Measurements from ENCODE around the gene MMP13. TPM values are rescaled to one million over a fixed set of nuclear protein-coding genes. Genes with fewer than 3 reads are reported as not detected.
"Not testable (repeated sequence)": the region's sequence is repeated elsewhere in the genome, so short reads cannot be mapped to it uniquely, and the experiment has no call there.

MMP13 gene
- total RNA-seq, 4 donors from 2014 or later: not detected

DNA sequence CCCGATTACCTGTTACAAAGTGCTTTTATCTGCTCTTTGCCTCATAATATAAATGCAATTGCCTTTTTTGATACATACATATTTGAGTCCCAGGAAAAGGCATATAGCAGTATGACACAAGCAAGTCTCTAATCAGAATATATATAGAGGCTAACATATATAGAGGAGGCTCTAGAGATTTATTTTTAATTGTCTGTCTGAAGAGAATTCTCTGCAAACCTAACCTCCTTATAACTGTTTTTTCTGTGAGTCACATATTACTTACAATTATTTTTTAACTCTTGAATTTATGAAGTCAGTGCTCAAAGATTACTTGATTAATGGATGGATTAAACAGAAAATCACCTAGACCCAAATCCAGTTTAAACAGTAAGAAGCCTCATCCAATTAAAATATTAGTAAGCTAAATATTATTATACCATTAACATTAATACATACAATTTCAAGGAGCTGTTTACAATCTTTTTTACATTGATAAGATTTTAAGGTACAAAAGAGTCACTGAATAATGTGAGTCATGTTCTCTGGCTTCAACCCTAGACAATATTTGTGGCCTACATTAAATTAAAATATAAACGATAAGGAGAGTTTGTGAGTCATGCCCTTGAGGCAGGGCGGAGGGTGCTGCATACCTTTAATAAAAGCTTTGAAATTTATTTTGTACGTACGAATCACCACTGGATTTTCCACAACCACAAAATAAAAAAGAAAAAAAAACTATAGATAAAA, 19.2 kb upstream of the MMP13 start:
- Histone ChIP-seq H3K27ac (no peak overlapping the region), H3K27me3 (no peaks in the 10 kb centered on the region), H3K9me3 (no peaks in the 10 kb centered on the region), H3K4me1 (peaks cover 0 to 4% (median 0%) of the 10 kb centered on the region in 4 donors), H3K36me3 (no peaks in the 10 kb centered on the region), H3K4me3 (no peak overlapping the region)
- no peak for DNase-seq (ENCODE audit: low spot score in 2 of 2)
- 72 to 76% methylated on average over 5 of the region's 5 CpGs for WGBS, 2 donors
- TF ChIP-seq EP300 (IDR thresholded peaks at IDR 0.05) (no peak), POLR2A (IDR thresholded peaks at IDR 0.05) (no peak)
- TF ChIP-seq, protein P1, sequence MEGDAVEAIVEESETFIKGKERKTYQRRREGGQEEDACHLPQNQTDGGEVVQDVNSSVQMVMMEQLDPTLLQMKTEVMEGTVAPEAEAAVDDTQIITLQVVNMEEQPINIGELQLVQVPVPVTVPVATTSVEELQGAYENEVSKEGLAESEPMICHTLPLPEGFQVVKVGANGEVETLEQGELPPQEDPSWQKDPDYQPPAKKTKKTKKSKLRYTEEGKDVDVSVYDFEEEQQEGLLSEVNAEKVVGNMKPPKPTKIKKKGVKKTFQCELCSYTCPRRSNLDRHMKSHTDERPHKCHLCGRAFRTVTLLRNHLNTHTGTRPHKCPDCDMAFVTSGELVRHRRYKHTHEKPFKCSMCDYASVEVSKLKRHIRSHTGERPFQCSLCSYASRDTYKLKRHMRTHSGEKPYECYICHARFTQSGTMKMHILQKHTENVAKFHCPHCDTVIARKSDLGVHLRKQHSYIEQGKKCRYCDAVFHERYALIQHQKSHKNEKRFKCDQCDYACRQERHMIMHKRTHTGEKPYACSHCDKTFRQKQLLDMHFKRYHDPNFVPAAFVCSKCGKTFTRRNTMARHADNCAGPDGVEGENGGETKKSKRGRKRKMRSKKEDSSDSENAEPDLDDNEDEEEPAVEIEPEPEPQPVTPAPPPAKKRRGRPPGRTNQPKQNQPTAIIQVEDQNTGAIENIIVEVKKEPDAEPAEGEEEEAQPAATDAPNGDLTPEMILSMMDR (IDR thresholded peaks at IDR 0.05): no peak

DNA sequence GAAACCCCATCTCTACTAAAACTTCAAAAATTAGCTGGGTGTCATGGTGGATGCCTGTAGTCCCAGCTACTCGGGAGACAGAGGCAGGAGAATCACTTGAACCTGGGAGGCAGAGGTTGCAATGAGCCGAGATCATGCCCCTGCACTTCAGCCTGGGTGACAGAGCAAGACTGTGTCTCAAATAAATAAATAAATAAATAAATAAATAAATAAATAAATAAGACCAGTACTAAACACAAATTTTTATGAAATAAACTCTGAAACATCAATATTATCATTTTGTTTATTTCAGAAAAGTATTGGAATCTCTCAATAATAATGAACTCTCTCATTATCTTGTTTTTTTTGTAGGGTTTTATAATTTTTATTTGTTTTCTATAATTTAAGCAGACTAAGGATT, 18.2 kb upstream of the MMP13 start:
- WGBS, 2 donors: 83 to 84% methylated on average over 2 of the region's 2 CpGs
- H3K4me3 ChIP-seq; H3K27ac ChIP-seq; H3K9me3 ChIP-seq; DNase-seq (ENCODE audit: low spot score in 2 of 2); H3K27me3 ChIP-seq; H3K4me1 ChIP-seq; H3K36me3 ChIP-seq: not testable (repeated sequence)

DNA sequence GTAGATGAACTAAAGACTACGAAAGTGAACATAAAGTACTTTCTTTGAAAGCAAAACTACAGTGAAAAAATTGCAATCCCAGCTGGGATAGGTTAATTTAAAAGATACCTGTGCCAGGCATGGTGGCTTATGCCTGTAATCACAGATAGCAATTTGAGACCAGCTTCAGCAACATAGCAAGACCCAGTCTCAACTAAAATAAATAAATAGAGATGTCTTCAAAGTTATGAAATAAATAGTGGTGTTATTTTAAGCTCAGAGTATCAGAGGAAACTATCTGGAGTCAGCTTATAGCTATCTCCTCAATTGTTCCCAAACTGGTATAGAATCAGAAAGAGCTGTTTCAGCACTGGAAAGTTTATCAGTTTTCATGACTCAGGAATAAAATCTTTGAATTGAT, 17.3 kb upstream of the MMP13 start:
- H3K4me3 ChIP-seq: no peak overlapping the region
- DNase-seq (ENCODE audit: low spot score in 2 of 2): no peak
- no peaks in the 10 kb centered on the region for H3K27me3 ChIP-seq
- no peak for TF ChIP-seq POLR2A (IDR thresholded peaks at IDR 0.05)
- TF ChIP-seq EP300 (IDR thresholded peaks at IDR 0.05): no peak
- TF ChIP-seq, protein P1 (IDR thresholded peaks at IDR 0.05): no peak
- peaks cover 0 to 4% (median 0%) of the 10 kb centered on the region in 4 donors for H3K4me1 ChIP-seq
- WGBS, 2 donors: 73 to 79% methylated on average over 1 of the region's 1 CpG
- H3K36me3 ChIP-seq: no peaks in the 10 kb centered on the region
- H3K9me3 ChIP-seq: no peaks in the 10 kb centered on the region
- no peak overlapping the region for H3K27ac ChIP-seq

DNA sequence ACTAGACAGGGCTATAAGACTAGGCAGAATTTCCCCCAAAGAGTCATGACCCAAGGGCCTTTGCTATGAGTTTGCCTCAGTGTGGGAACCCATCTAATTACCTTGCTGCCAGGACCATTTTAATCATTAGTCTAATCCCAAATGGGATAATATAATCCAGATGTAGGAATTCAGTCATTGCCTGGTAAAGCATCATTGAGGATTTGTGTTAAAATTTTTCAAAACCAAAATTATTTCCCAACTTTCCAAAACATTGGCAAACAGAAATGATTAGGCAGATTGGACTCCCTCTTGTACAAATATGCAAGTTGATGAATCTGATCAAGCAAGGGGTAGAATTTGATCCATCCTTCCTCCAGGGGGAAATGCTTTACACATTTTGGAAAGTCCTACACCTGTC, 16.2 kb upstream of the MMP13 start:
- Histone ChIP-seq H3K36me3 (no peaks in the 10 kb centered on the region), H3K4me1 (peaks cover 0 to 4% (median 0%) of the 10 kb centered on the region in 4 donors), H3K27ac (no peak overlapping the region), H3K9me3 (no peaks in the 10 kb centered on the region), H3K4me3 (no peak overlapping the region), H3K27me3 (no peaks in the 10 kb centered on the region)
- TF ChIP-seq, protein P1 (IDR thresholded peaks at IDR 0.05): no peak
- TF ChIP-seq EP300 (IDR thresholded peaks at IDR 0.05) (no peak), POLR2A (IDR thresholded peaks at IDR 0.05) (no peak)
- DNase-seq (ENCODE audit: low spot score in 2 of 2): no peak

DNA sequence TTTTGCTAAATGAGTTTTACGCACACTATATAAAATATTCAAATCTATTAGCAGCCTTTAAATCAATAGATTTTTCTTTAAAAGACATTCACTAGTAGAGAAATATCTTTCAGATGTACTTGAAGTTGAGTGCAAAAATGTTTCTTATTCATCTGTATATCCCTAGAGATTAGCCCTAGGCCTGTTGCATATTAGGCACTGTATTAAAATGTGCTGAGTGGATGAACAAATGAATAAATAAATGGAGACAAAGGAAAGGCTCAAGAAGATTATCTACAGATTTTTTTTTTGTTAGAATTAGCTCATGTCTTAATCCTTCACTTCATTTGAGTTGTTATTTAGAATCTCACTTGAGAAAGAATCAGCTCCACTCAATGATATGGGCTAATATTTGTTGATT, 12.0 kb upstream of the MMP13 start:
- Histone ChIP-seq H3K4me1 (peaks cover 0 to 4% (median 0%) of the 10 kb centered on the region in 4 donors), H3K4me3 (no peak overlapping the region), H3K27ac (no peak overlapping the region), H3K27me3 (no peaks in the 10 kb centered on the region), H3K36me3 (no peaks in the 10 kb centered on the region), H3K9me3 (no peaks in the 10 kb centered on the region)
- WGBS, 2 donors: 89 to 92% methylated on average over 1 of the region's 1 CpG
- TF ChIP-seq POLR2A (IDR thresholded peaks at IDR 0.05): no peak
- TF ChIP-seq, protein P1 (IDR thresholded peaks at IDR 0.05): no peak
- TF ChIP-seq EP300 (IDR thresholded peaks at IDR 0.05): no peak
- DNase-seq (ENCODE audit: low spot score in 2 of 2): no peak

DNA sequence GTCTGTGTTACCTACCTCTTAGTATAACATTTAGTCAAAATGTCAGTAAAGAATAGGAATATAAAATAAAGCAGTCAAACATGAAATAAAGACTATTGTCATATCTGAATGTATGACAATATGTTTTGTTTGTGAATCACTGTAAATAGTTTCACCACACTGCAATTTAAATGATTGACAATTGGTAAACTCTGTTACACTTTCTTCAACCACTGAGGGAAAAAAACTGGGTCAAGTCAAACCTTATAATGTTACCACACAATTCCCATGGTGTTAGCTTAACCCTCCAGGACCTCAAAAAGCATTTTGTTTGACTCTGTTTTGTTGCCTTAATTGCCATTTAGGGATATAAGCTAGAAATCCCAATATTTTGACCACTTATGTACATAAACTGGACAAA, 10.5 kb upstream of the MMP13 start:
- no peak overlapping the region for H3K4me3 ChIP-seq
- H3K27ac ChIP-seq: no peak overlapping the region
- H3K4me1 ChIP-seq: no peaks in the 10 kb centered on the region
- no peaks in the 10 kb centered on the region for H3K36me3 ChIP-seq
- no peak for DNase-seq (ENCODE audit: low spot score in 2 of 2)
- H3K9me3 ChIP-seq: no peaks in the 10 kb centered on the region
- TF ChIP-seq EP300 (IDR thresholded peaks at IDR 0.05): no peak
- no peak for TF ChIP-seq POLR2A (IDR thresholded peaks at IDR 0.05)
- TF ChIP-seq, protein P1 (IDR thresholded peaks at IDR 0.05): no peak
- no peaks in the 10 kb centered on the region for H3K27me3 ChIP-seq
